GM19328 (cell line): ENCODE measurements around the gene FIBCD1.

ENCODE experiments used
- ATAC-seq: cut with Tn5 transposase; IDR thresholded peaks from one replicate; pipeline ENCODE4 v1.9.1; 2021; ENCODE audit warnings: mild to moderate bottlenecking, moderate library complexity; ENCODE audit not compliant: unreplicated experiment

Gene FIBCD1, protein sequence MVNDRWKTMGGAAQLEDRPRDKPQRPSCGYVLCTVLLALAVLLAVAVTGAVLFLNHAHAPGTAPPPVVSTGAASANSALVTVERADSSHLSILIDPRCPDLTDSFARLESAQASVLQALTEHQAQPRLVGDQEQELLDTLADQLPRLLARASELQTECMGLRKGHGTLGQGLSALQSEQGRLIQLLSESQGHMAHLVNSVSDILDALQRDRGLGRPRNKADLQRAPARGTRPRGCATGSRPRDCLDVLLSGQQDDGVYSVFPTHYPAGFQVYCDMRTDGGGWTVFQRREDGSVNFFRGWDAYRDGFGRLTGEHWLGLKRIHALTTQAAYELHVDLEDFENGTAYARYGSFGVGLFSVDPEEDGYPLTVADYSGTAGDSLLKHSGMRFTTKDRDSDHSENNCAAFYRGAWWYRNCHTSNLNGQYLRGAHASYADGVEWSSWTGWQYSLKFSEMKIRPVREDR

DNA sequence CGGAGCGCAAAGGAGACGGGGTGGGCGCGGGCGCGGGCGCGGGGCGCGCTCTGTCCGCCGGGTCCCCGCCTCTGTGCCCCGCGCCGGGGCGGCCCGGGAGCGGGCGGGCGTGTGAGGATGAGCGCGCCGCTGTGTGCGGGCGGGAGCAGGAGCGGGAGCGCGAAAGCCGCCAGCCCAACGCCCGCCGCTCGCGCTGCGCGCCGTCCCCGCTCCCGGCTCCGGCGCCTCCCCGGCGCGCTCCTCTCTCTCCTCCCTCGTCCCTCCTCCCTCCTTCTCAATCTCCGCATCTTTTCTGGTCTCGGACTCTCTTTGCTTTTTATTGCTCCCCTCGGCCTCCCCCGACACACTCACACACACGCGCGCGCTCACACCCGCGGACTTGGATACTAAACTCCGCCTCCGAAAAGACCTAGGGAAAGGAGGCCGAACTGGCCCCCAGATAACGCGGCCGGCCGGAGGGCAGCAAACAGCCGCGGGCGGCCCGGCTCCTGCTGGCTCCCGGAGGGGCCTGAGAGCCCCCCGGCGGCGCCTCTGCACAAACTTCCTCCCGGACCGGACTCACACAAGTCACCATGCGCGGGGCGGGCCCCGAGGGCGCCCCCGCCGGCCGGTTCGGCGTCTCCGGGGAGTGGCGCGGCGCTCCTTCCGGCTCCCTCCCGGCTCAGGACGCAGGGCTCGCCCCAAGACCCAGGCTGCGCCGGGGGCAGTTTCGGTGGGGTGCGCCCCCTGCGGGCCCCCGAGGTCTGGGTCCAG lies at the start of gene FIBCD1:
Gene FIBCD1 (minus strand): TSS at position 596 of the 753 bp plus-strand sequence. CDS start 640 bp downstream, outside the sequence.
- no peak for ATAC-seq

DNA sequence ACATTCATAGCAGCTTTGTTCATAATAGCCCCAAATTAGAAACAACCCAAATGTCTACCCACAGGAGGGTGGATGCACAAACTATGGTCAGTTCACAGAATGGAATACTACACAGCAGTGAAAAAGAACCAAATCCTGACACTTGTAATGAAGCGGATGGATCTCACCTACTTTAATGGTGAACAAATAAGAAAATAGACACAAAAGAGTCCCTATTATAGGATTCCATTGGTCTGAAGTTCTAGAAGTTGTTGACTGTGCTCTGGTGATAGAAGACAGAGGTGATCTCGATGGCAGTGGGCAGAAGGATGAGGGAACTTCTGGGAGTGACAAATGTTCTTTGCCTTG lies 49.3 kb upstream of the FIBCD1 start:
- no peak for ATAC-seq

DNA sequence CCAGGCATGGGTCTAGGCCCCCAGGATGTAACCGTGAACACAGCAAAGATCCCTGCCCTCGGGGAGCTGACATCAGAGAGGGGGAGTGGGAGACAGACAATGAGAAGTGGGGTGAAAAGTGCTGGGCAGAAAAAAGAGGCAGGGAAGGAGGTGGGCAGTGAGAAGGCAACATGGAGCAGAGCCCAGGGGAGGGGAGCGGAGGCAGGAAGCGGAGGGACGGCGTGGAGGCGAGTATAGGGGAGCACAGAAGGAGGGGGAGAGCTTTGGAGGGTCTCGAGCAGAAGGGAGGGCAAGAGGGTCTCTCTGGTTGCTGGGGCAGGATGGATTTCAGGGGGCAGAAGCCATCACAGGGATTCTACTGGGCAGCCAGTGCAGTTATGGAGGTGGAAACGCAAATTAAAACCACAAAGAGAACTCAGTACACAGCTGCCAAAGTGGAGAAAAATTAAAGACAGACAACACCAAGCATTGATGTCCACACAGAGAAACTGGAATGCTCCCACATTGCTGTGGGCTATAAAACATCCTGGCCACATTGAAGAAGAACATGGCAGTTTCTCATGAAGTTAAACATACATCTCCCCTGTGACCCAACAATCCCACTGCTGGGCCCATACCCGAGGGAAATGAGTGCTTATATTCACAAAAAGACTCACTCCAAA lies 48.8 kb upstream of the FIBCD1 start:
- no peak for ATAC-seq

DNA sequence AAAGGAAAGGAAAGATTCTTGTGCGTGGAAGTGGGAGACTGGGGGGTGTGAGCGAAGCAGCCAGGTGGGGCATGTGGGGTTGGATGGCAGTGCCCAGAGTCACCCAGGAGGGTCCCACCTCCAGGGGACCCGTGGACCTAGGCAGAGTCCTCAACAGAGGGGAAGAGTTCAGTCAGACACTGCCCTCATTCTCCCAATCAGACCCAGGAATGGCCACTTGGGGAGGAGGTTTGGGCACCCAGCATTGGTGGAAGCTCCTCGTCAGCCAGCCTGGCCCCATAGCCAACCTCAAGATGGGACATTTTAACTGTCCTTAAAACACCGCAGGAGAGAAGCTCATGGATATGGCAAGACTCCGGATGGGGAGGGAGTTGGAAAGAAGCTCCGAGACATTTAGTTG lies 48.0 kb upstream of the FIBCD1 start:
- ATAC-seq = no peak

DNA sequence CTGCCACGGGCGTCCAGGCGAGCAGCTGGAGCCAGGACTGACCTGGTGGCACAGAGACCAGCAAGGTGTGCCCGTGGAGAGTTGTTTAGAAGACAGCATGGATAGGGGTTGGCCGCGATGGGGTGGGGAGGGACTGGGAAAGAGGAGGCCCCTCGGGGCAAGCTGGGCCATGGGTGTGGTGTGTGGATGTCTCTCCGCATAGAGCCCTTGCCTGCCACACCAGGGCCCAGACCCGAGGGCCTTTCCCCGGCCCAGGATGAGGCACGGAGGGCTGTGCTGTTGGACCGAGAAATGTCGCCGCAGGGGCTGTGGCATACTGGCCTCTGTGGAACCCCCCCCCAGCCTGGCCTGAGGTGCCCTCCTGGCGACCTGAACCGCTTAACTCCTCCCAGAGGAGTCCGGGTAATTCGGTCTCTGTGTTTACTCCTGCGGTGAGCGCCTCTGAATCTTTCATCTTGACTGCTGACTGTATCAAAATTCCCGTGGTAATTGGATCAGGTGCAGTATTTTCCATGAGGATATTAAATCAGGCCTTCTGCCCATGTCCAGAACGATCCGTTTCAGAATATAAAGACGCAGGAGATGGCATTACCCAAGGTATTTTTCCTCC lies 47.4 kb upstream of the FIBCD1 start:
- ATAC-seq = no peak

DNA sequence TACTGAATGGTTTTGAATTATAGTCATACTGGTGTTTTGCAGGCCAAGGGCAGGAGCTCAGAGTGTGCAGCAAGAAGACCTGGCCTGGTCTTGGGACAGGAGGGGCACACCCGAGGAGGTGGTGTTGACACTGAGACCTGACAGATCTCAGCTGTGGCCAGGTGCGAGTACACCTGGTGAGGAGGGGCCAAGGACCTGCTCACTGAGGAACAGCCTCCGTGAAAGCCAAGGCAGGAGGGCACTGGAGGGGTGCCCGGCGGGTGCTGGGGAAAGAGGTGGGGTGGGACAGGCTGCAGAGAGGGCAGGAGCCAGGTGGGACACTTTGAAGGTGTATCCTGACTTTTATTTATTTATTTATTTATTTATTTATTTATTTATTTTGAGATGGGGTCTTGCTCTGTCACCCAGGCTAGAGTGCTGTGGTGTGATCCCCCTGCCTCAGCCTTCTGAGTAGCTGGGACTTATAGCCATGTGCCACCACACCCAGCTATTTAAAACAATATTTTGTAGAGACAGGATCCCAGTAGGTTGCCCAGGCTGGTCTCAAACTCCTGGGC lies 46.6 kb upstream of the FIBCD1 start:
- no peak for ATAC-seq

DNA sequence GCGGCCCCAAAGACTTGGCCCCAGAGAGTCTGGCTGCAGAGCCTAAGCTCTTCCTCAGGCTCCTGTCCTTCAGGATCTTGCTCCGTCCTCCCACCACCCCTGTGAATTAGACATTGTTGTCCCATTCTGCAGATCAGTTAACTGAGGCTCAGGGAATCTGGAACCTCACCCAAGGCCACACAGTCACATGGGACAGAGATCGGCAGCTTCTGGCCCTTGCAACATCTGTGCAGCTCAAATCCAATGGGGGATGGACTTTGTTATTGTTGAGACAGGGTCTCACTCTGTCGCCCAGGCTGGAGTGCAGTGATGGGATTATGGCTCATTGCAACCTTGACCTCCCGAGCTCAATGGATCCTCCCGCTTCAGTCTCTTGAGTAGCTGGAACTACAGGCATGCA lies 46.0 kb upstream of the FIBCD1 start:
- no peak for ATAC-seq

DNA sequence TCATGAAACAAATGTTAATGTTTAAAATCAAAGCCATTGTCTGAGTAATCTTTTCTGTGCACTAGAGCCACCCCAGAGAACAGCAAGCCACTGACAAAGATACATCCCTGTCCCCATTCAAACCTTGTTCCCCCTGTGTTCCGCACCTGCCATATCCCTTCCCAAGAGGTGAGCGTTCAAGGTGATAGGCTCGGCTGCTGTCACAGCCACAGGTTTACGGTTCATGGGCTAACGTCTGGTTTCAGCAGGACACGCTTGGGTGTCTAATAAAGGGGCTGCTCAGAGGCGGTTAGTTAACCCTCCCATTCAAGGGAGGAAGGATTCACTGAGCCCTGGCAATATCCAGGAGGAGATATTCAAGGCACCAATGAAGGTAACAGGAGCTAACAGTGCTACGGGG lies 45.5 kb upstream of the FIBCD1 start:
- no peak for ATAC-seq

DNA sequence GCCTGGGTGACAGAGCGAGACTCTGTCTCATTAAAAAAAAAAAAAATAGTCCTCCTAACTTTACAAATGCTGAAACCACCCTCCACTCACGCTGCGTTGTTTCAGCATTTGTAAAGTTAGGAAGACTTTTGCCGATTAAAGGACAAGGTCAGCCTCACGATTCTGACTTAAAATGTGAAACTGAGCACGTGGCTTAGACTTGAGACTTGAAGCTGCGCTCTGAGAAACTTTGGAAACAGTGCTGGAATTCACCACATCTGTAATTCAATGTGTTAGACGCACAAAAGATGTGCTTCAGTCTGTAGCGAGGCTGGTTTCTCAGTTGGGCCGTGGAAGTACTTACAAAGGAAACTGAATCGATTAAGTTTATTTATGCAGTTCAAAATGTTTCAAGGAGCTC lies 44.9 kb upstream of the FIBCD1 start:
- no peak for ATAC-seq

DNA sequence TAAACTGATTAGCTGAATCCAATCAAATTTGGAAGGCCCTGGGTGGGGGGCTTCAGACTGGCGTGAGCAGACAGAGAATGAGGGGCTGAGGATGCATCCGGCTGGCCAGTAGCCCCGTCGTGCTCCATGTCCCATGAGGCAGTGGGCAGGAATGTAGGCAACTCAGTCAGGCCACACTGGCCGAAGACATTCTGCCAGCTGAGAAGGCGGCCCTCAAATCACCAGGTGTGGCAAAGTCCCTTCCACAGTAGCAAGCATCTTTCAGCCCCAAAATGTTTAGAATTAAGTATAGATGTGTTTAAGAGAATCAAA lies 44.3 kb upstream of the FIBCD1 start:
- ATAC-seq = no peak

DNA sequence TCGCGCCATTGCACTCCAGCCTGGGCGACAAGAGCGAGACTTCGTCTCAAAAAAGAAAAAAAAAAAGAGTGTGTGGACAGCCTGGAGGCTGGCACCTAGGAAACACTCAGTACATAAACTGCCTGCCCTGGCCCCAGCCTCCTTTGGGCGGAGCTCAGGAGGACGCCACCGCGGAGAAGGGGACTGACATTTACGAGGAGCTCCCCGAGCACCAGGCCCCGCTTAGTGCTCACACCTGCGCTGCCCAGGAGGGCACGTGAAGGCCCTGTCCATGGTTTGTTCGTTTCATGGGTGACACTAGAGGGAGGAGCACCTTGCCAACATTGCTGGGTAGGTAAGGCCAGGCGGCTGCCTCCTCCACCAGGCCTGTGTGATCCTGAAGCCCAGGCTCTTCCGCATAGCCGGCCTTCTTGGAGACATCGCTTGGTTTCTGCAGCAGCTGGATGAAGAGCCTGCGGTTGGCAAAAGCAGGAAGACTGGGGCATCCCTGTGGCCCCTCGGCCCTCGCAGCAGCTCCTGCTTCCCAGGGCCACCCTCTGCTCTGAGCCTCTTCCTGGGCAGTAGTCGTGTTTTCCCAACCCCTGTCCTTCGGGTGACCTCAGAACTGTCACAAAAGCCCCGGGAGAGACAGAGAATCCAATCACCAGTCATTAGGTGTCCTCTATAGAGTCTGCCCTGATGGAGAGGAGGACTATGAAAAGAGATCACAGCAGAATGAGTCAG lies 43.8 kb upstream of the FIBCD1 start:
- ATAC-seq = no peak

DNA sequence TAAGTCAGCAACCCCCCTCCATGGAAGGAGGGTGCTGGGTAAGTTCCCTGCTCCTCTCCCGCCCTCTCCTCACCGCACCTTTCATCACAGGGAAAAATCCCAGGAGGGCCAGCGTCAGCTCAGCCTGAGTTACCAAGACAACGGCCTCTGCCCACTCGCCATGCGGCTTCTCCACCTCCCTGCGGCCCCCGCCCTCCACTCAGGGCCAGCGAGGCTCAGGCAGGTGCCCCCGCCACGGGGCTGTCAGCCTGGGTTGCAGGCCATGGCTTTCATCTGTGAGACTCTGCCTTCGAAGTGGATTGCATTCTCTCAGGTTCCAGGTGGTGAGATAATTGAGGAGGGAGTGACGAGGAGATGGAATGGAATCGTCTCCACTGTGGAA lies 42.7 kb upstream of the FIBCD1 start:
- no peak for ATAC-seq

DNA sequence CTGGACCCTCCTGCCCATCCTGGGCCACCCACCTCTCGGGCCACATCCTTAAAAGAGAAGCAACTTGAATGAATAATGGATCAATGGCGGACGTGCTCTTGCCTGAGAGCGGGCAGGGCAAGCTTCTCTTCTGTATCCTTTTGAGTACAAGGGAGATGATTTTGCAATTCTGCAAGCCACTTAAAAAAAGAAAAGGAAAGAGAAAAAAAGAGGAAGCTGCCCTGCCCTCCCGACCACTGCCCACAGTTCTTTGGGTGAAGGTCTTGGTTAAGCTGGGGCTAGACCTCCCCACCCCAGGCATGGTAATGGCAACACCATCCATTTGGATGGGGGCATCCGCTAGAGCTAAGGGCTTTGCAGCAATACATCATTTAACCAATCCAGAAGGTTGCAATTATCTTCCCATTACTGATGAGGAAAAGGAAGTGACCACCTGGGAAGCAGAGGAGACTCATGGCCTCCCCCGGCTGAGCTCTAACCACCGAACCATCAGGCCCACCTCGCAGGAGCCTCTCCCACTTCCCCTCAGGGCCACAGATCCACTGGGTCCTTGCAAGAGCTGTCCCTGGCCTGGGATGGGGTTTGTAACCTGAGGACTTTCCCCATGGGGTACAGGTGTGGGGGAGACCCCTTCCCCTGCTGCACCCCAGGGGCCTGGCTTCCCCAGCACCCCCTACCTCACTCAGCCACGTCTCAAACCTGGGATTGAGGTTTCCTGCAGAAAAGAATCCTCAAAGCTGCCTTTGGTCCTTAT lies 42.1 kb upstream of the FIBCD1 start:
- ATAC-seq = no peak

DNA sequence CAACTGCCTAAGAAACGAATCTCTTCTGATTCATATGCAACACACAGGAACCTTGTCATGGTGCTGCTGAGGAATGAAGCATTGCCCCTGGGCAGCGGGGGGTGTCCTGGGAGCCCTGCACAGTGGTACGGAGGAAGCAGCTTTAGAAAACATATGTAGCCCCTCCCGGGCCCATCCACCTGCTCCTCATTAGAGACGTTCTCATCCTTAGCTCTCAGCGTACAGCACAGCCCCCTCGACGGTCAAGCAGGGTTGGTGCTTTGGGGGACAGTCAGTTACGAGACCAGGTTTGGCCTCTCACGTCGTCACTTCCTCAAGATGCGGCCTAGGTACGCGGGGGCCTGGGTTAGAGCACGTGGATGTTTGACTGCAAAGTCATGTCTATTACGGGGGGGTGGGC lies 41.5 kb upstream of the FIBCD1 start:
- ATAC-seq = no peak

DNA sequence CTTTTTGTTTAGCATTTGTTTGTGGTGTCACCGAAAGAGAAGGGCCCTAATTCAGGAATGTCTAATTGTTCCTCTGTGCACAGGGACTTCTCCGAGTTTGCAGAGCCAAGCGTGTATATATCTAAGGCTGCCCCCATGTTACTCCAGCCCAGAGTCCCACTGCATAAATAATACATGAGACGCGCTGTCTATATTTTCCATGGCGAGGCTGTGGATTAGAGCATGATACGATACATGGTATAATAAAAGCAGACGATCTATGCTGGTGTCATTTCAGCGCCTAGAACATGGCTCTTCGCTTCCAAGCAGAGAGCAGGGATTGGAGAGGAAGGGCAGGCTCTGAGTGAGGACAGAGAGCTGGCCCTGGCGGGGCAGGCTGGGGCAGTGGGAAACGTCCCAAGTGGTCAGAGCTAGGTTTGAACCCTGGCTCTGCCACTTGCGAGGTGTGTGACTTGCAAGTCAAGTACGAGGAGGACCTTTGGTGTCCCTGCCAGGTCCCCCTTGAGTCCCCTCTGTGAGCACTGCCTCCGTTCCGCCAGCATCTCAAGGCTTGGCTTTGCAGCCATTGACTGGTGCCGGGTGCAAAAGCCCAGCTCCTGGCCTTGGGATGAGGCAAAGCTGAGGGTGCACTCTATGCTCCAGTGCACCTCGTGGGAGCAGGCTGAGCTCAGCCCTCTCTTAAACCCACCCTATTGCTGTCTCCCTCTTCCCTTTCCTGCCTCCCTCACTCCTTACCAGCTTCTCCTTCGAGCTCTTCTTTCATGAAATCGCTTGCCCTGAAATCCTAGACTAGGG lies 40.7 kb upstream of the FIBCD1 start:
- ATAC-seq = no peak

DNA sequence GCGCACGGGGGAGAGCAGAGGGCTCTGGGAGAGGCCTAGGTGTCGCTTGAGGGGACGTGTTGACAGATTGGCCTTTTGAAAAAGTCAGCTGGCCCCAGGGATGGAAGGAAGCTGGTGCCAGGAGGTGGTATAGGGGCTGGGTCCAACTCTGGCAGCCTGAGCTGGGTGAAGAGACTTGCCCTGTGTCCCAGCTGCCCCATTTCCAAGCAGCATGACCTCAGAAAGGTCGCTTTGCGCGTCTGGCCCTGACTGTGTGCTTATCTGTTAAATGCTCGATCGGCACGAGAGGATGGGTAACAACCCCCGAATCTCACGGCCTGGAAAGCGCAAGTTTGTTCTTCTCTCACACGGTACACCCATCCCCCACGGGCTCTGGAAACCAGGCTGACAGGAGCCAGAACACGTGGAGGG lies 38.8 kb upstream of the FIBCD1 start:
- no peak for ATAC-seq

DNA sequence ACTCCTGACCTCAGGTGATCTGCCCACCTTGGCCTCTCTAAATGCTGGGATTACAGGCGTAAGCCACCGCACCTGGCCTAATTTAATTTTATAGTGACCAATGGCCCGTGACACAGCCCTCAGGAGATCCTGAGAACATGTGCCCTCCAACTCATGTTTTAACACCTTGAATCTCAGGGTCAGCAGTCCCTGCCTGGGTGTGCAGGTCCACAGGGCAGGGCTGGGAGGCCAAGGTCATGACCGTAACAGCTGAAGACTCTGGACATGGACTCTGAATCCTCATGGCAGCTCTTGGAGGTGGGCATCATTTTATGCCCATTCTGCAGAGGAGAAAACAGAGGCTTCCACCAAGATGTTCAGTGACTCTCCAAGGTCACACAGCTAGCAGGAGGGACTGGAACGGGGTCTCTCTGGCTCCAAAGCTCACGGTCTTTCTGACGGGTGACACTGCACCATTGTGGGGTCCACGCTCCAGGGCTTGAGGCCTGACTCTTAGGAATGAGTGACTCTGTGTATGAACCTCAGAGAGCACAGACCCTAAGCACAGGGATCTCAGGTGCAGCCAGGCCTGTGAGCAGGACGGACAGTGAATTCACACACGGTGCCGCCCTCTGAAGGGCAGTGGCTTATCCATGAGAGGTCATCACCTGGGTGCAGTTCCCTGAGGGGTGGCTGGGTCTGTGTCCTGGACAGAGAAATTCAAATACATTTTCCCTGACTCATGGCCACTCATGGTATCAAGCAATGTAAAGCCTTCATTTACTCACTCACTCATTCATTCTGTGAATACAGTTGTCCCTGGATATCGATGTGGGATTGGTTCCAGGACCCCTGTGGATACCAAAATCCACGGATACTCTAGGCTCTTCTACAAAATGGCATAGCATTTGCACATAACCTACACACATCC lies 37.1 kb upstream of the FIBCD1 start:
- ATAC-seq = no peak

DNA sequence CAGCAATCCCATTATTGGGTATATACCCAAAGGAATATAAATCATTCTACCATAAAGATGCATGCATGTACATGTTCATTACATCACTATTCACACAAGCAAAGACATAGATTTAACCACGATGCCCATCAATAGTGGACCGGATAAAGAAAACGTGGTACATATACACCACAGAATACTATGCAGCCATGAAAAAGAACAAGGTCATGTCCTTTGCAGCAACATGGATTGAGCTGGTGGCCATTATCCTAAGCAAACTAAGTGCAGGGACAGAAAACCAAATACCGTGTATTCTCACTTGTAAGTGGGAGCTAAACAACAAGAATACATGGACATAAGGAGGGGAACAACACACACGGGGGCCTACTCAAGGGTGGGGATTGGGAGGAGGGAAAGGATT lies 36.1 kb upstream of the FIBCD1 start:
- no peak for ATAC-seq
